K562 (cell line): Measurements from ENCODE around the gene NAPA. TPM values are rescaled to one million over a fixed set of nuclear protein-coding genes. Genes with fewer than 3 reads are reported as not detected.

Source experiments
- BCOR ChIP-seq: fragments of 450-650 bp; IDR thresholded peaks from 2 replicates; pipeline ENCODE4 v1.6.1; 2016
- CLOCK ChIP-seq: fragments of 250-450 bp; sonication (Bioruptor Pico); IDR thresholded peaks from 2 replicates; pipeline ENCODE4 v1.4.0; 2020; ENCODE audit warnings: mild to moderate bottlenecking, moderate library complexity, borderline replicate concordance
- ESRRB ChIP-seq: fragments of 250-450 bp; sonication (Bioruptor Pico); IDR thresholded peaks from 2 replicates; pipeline ENCODE4 v1.5.0; 2020; ENCODE audit warnings: mild to moderate bottlenecking, moderate library complexity, borderline replicate concordance
- GABPB2 ChIP-seq: fragments of 250-450 bp; sonication (Bioruptor Pico); conservative IDR thresholded peaks from 2 replicates; pipeline ENCODE4 v1.5.1; 2021; ENCODE audit warnings: mild to moderate bottlenecking
- HMG20A ChIP-seq: fragments of 450-650 bp; formaldehyde crosslinking; conservative IDR thresholded peaks from 2 replicates; pipeline ENCODE4 v1.4.0; 2020; ENCODE audit warnings: mild to moderate bottlenecking, mixed read lengths
- KLF16 ChIP-seq: IDR thresholded peaks from 2 replicates; pipeline ENCODE4 v1.6.1; 2016; ENCODE audit warnings: antibody characterized with exemption
- MTF1 ChIP-seq: fragments of 250-450 bp; sonication (Bioruptor Pico); IDR thresholded peaks from 2 replicates; pipeline ENCODE4 v1.9.0; 2021; ENCODE audit warnings: moderate library complexity, mild to moderate bottlenecking, inconsistent platforms, borderline replicate concordance
- NCOA4 ChIP-seq: fragments of 450-650 bp; IDR thresholded peaks from 2 replicates; pipeline ENCODE4 v1.6.1; 2018; ENCODE audit warnings: mild to moderate bottlenecking; ENCODE audit not compliant: partially characterized antibody
- NUFIP1 ChIP-seq: fragments of 450-650 bp; IDR thresholded peaks from 2 replicates; pipeline ENCODE4 v1.6.1; 2018; ENCODE audit not compliant: partially characterized antibody
- PPARD ChIP-seq: fragments of 250-450 bp; sonication (Bioruptor Pico); IDR thresholded peaks from 2 replicates; pipeline ENCODE4 v1.8.0; 2022; ENCODE audit warnings: inconsistent platforms, mild to moderate bottlenecking, moderate library complexity
- TBL1XR1 ChIP-seq, 2 experiments: IDR thresholded peaks; 2 replicates each; pipeline ENCODE4 v1.6.1; 2012; ENCODE audit warnings: improper control_type of control experiment in 2 of 2, low read length in 2 of 2, mild to moderate bottlenecking in 1 of 2
- TCF3 ChIP-seq: sonication (generic); formaldehyde crosslinking; IDR thresholded peaks from 2 replicates; pipeline ENCODE4 v1.4.0; 2020; ENCODE audit warnings: mild to moderate bottlenecking, missing genetic modification reagents
- TCFL5 ChIP-seq: fragments of 250-450 bp; sonication (Bioruptor Pico); conservative IDR thresholded peaks from 2 replicates; pipeline ENCODE4 v1.6.1; 2021; ENCODE audit warnings: mild to moderate bottlenecking, moderate library complexity, matching md5 sums
- TOE1 ChIP-seq, 2 experiments: fragments of 450-650 bp in 1 of 2; sonication (generic) in 1 of 2; formaldehyde crosslinking in 1 of 2; IDR thresholded peaks; 2 replicates each; pipeline versions ENCODE4 v1.7.1 to v1.8.0; 2016 to 2022; ENCODE audit warnings: borderline replicate concordance in 2 of 2, mild to moderate bottlenecking in 2 of 2, antibody characterized with exemption in 1 of 2, inconsistent platforms in 1 of 2, low read depth in 1 of 2, missing genetic modification reagents in 1 of 2, moderate library complexity in 1 of 2
- WHSC1 ChIP-seq: IDR thresholded peaks from one replicate; pipeline ENCODE4 v1.6.1; 2012; ENCODE audit warnings: low read length, control low read depth, inconsistent platforms
- ZKSCAN8 ChIP-seq: fragments of 200-800 bp; sonication (Bioruptor generic); IDR thresholded peaks from 2 replicates; pipeline ENCODE4 v1.6.1; 2016; ENCODE audit warnings: missing genetic modification characterization, missing compliant biosample characterization
- ZNF316 ChIP-seq: fragments of 450-650 bp; IDR thresholded peaks from 2 replicates; pipeline ENCODE4 v1.6.1; 2016
- ZNF398 ChIP-seq: fragments of 250-450 bp; sonication (Bioruptor Pico); IDR thresholded peaks from 2 replicates; pipeline ENCODE4 v1.8.0; 2021; ENCODE audit warnings: moderate library complexity, mild to moderate bottlenecking, inconsistent platforms
- ZNF609 ChIP-seq: sonication (generic); formaldehyde crosslinking; IDR thresholded peaks from 2 replicates; pipeline ENCODE4 v1.8.1; 2023; ENCODE audit warnings: missing genetic modification reagents, mild to moderate bottlenecking, borderline replicate concordance
- polyA plus RNA-seq, 8 experiments: library from polyadenylated mRNA; depleted of rRNA in 4 of 8; stranded (reverse) in 5 of 8; unstranded in 3 of 8; fragments of >200 nt; fragmentation: Nextera tagmentation in 2 of 8; fragmentation: Illumina TruSeq in 1 of 8; extraction: Ambion mirVana in 2 of 8; extraction: Trizol in 1 of 8; gene quantifications; 2 replicates each; pipeline versions ENCODE4 v1.2.1 to v1.2.3, GENCODE V29; 2011 to 2014; ENCODE audit warnings: inconsistent platforms in 1 of 8, missing spikeins in 1 of 8
- total RNA-seq, 7 experiments: library from RNA; depleted of rRNA in 6 of 7; stranded (reverse); fragments of >200 nt in 6 of 7; fragmentation: Illumina TruSeq in 2 of 7; extraction: Trizol in 2 of 7; gene quantifications; 2 replicates each; pipeline versions ENCODE4 v1.2.1 to v1.2.3, GENCODE V29; 2011 to 2021; ENCODE audit warnings: low replicate concordance in 1 of 7

Gene NAPA
- total and polyA plus RNA-seq, 9 of the 15 experiments (the other 6 are each of a cell fraction or from before 2014, with no cell fraction given), result 5.4 to 98.6 (median 77.5) TPM

- no peak for TF ChIP-seq KLF16
- TF ChIP-seq ZNF316, result no peak
- no peak for TF ChIP-seq WHSC1
- TF ChIP-seq ZNF609 (CRISPR knock-in tag), result 0 out of 2 replicates have a peak, but pooled peaks have one; percentile 23
- TF ChIP-seq NCOA4, result no peak
- 0 out of 2 replicates have a peak, but pooled peaks have one; percentile 36 for TF ChIP-seq BCOR
- TF ChIP-seq TBL1XR1 (IDR thresholded peaks at IDR 0.05; ENCODE audit: low read length in 2 of 2), result no peak
- TF ChIP-seq CLOCK (CRISPR knock-in tag), result no peak
- TF ChIP-seq TOE1 (IDR thresholded peaks at IDR 0.05; ENCODE audit: borderline replicate concordance), result peak; percentile 45; the same call in 1 of the 2 replicates
- TF ChIP-seq TOE1 (CRISPR knock-in tag; IDR thresholded peaks at IDR 0.05; ENCODE audit: borderline replicate concordance, low read depth), result no peak
- TF ChIP-seq ZNF398 (CRISPR knock-in tag), result no peak
- no peak for TF ChIP-seq MTF1 (CRISPR knock-in tag)
- no peak for TF ChIP-seq ESRRB (CRISPR knock-in tag)
- no peak for TF ChIP-seq GABPB2 (CRISPR knock-in tag)
- 0 out of 2 replicates have a peak, but pooled peaks have one; percentile 11 for TF ChIP-seq TCF3 (CRISPR knock-in tag)
- TF ChIP-seq ZKSCAN8 (CRISPR knock-in tag), result no peak
- TF ChIP-seq HMG20A (CRISPR knock-in tag), result no peak
- no peak for TF ChIP-seq NUFIP1
- TF ChIP-seq PPARD (CRISPR knock-in tag), result no peak
- no peak for TF ChIP-seq TCFL5 (CRISPR knock-in tag)
Observed at GRCh38 chr19:47471733-47472457, 43.0 kb downstream of the NAPA start, which contains the start of gene SLC8A2 (continued).
